ENCODE data around the gene GRM4. TPM values are rescaled to one million over a fixed set of nuclear protein-coding genes. Genes with fewer than 3 reads are reported as not detected.
A peak's percentile ranks its signal among the peaks of the same experiment; 100 is the strongest.

GRM4 gene
- total RNA-seq, 1 experiment from 2014 or later = not detected

GRCh38 chr6:34070315-34071135, 75.4 kb downstream of the GRM4 start:
- H2AFZ ChIP-seq = no peak overlapping the region
- peaks cover 46% of the 10 kb centered on the region for H3K27me3 ChIP-seq (ENCODE audit: insufficient read depth, low read depth)
- CTCF ChIA-PET = no interaction called here
- no peaks in the 10 kb centered on the region for H3K36me3 ChIP-seq (ENCODE audit: low read depth)
- no peak for DNase-seq
- no peaks in the 10 kb centered on the region for H4K20me1 ChIP-seq (ENCODE audit: insufficient read depth)
- intact Hi-C loops (cut with micrococcal nuclease; ENCODE audit: unreplicated experiment) = no loop called here
- H3K27ac ChIP-seq = no peak overlapping the region
- no peaks in the 10 kb centered on the region for H3K79me2 ChIP-seq (ENCODE audit: low read depth)
- H3K9me3 ChIP-seq (ENCODE audit: insufficient read depth, low read depth) = 0 out of 2 replicates have a peak, but pooled peaks cover 5% of the 10 kb centered on the region
- TF ChIP-seq EZH2 (IDR thresholded peaks at IDR 0.05; ENCODE audit: low read depth) = no peak
- TF ChIP-seq, protein P1, sequence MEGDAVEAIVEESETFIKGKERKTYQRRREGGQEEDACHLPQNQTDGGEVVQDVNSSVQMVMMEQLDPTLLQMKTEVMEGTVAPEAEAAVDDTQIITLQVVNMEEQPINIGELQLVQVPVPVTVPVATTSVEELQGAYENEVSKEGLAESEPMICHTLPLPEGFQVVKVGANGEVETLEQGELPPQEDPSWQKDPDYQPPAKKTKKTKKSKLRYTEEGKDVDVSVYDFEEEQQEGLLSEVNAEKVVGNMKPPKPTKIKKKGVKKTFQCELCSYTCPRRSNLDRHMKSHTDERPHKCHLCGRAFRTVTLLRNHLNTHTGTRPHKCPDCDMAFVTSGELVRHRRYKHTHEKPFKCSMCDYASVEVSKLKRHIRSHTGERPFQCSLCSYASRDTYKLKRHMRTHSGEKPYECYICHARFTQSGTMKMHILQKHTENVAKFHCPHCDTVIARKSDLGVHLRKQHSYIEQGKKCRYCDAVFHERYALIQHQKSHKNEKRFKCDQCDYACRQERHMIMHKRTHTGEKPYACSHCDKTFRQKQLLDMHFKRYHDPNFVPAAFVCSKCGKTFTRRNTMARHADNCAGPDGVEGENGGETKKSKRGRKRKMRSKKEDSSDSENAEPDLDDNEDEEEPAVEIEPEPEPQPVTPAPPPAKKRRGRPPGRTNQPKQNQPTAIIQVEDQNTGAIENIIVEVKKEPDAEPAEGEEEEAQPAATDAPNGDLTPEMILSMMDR (conservative IDR thresholded peaks at IDR 0.05) = no peak
- H3K4me1 ChIP-seq (replicated peaks; ENCODE audit: insufficient read depth) = no peaks in the 10 kb centered on the region
- no peaks in the 10 kb centered on the region for H3K9me2 ChIP-seq (ENCODE audit: insufficient read depth)
- POLR2A ChIA-PET (ENCODE audit: unreplicated experiment) = no interaction called here
- no peak overlapping the region for H3K4me3 ChIP-seq
- BruUV-seq (replicated peaks) = no TSS peak
- no peaks in the 10 kb centered on the region for H3F3A ChIP-seq (ENCODE audit: insufficient read depth, low read depth)
- no peak overlapping the region for H3K4me2 ChIP-seq

GRCh38 chr6:34068462-34069044, 77.3 kb downstream of the GRM4 start:
- intact Hi-C loops (cut with micrococcal nuclease; ENCODE audit: unreplicated experiment) = no loop called here

DNA sequence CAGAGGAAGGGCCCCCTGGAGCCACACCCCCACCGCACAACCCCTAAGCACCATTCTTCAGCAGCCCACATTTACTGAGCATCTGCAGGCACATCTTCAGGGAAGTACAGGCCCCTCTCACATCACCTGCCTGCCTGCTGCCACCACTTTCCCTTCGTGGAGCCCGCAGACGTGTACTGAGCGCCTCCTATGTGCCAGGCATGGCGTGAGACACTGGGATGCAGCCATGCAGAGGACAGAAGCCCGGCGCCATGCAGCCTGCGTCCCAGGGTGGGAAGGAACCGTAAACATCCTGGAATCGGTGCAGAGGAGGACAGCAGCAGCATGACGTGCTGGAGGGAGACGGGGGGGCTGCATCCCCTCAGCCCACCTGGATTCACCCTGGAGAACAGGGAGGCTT, 78.1 kb downstream of the GRM4 start:
- intact Hi-C loops (cut with micrococcal nuclease; ENCODE audit: unreplicated experiment) = no loop called here
- POLR2A ChIA-PET (ENCODE audit: unreplicated experiment) = no interaction called here

More at GRCh38 chr6:34068462-34069044, 77.3 kb downstream of the GRM4 start:
- no TSS peak for BruUV-seq (replicated peaks)
- DNase-seq = no peak
- Histone ChIP-seq H3K4me3 (no peak overlapping the region), H4K20me1 (ENCODE audit: insufficient read depth) (peaks cover 5% of the 10 kb centered on the region; the same call in 1 of the 2 replicates), H2AFZ (no peak overlapping the region), H3K4me1 (replicated peaks; ENCODE audit: insufficient read depth) (no peaks in the 10 kb centered on the region), H3K27me3 (ENCODE audit: insufficient read depth, low read depth) (peaks cover 52% of the 10 kb centered on the region), H3F3A (ENCODE audit: insufficient read depth, low read depth) (no peaks in the 10 kb centered on the region), H3K9me3 (ENCODE audit: insufficient read depth, low read depth) (0 out of 2 replicates have a peak, but pooled peaks cover 5% of the 10 kb centered on the region), H3K9me2 (ENCODE audit: insufficient read depth) (no peaks in the 10 kb centered on the region), H3K36me3 (ENCODE audit: low read depth) (no peaks in the 10 kb centered on the region), H3K4me2 (no peak overlapping the region), H3K27ac (no peak overlapping the region), H3K79me2 (ENCODE audit: low read depth) (no peaks in the 10 kb centered on the region)
- POLR2A ChIA-PET (ENCODE audit: unreplicated experiment) = no interaction called here
- no peak for TF ChIP-seq EZH2 (IDR thresholded peaks at IDR 0.05; ENCODE audit: low read depth)
- TF ChIP-seq, protein P1 (conservative IDR thresholded peaks at IDR 0.05) = no peak
- CTCF ChIA-PET = no interaction called here

More for the DNA sequence above, 78.1 kb downstream of the GRM4 start:
- 0 out of 2 replicates have a peak, but pooled peaks cover 5% of the 10 kb centered on the region for H3K9me3 ChIP-seq (ENCODE audit: insufficient read depth, low read depth)
- CTCF ChIA-PET = no interaction called here
- no peaks in the 10 kb centered on the region for H3K36me3 ChIP-seq (ENCODE audit: low read depth)
- peaks cover 5% of the 10 kb centered on the region; the same call in 1 of the 2 replicates for H4K20me1 ChIP-seq (ENCODE audit: insufficient read depth)
- H3K4me2 ChIP-seq = no peak overlapping the region
- peaks cover 59% of the 10 kb centered on the region for H3K27me3 ChIP-seq (ENCODE audit: insufficient read depth, low read depth)
- H2AFZ ChIP-seq = no peak overlapping the region
- BruUV-seq (replicated peaks) = no TSS peak
- H3K79me2 ChIP-seq (ENCODE audit: low read depth) = no peaks in the 10 kb centered on the region
- peak in 1 of 2 experiments; percentile 23 for DNase-seq
- no peaks in the 10 kb centered on the region for H3K4me1 ChIP-seq (replicated peaks; ENCODE audit: insufficient read depth)
- H3K9me2 ChIP-seq (ENCODE audit: insufficient read depth) = no peaks in the 10 kb centered on the region
- no peak overlapping the region for H3K27ac ChIP-seq
- TF ChIP-seq EZH2 (IDR thresholded peaks at IDR 0.05; ENCODE audit: low read depth) = no peak
- TF ChIP-seq, protein P1 (conservative IDR thresholded peaks at IDR 0.05) = no peak; the same call in 1 of the 2 replicates
- no peaks in the 10 kb centered on the region for H3F3A ChIP-seq (ENCODE audit: insufficient read depth, low read depth)
- H3K4me3 ChIP-seq = no peak overlapping the region

Data from PC-9 (cell line).